ENCODE data around the gene IL20RA.

DNA sequence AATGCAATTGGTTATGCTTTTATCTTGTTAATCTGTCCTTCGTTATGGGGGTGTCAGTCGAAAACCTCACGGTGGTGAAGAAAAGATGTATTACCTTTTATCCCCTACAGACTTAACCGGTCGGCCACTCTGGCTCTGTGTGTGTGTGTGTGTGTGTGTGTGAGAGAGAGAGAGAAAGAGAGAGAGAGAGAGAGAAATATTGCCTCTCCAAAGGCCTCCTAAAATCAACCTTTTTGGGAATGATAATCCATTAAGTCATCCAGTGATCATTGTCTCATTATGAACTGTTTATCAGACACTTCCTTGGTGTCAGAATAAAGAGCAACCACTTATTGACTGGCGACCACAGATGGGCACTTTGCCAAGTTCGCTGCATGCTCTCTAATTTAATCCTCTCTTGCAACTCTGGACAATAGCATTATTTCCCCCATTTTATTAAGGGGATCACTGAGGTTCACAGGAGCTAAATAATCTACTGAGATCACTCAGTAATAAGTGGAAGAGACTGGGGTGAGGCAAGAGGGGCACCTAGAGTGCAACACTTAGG is 92.0 kb downstream of the IL20RA start:
- no peak for TF ChIP-seq CREB1 (IDR thresholded peaks at IDR 0.05)
- TF ChIP-seq MAFK (IDR thresholded peaks at IDR 0.05; ENCODE audit: low read depth, low read length): no peak
- TF ChIP-seq BCL11A (IDR thresholded peaks at IDR 0.05; ENCODE audit: low read depth in 2 of 2, low read length in 2 of 2): no peak
- no peak for TF ChIP-seq EGR1 (IDR thresholded peaks at IDR 0.05; ENCODE audit: borderline replicate concordance, low read depth, low read length)
- TF ChIP-seq ZNF274 (IDR thresholded peaks at IDR 0.05; ENCODE audit: borderline replicate concordance, extremely low read depth, low read length): no peak
- TF ChIP-seq FOSL1 (IDR thresholded peaks at IDR 0.05; ENCODE audit: insufficient read depth, low read depth, low read length): no peak
- TF ChIP-seq POLR2A (IDR thresholded peaks at IDR 0.05; ENCODE audit: control extremely low read depth in 1 of 2, low read depth in 2 of 2, low read length in 2 of 2): no peak
- TF ChIP-seq POLR2AphosphoS5 (IDR thresholded peaks at IDR 0.05; ENCODE audit: low read depth, low read length): no peak
- TF ChIP-seq EZH2 (IDR thresholded peaks at IDR 0.05; ENCODE audit: low read depth, low read length, severe bottlenecking): no peak
- no peak for TF ChIP-seq NANOG (IDR thresholded peaks at IDR 0.05; ENCODE audit: insufficient read depth, low read depth, low read length, poor library complexity, severe bottlenecking)
- no peak for TF ChIP-seq RAD21 (IDR thresholded peaks at IDR 0.05 in 1 of 2, conservative IDR thresholded peaks at IDR 0.05 in 1 of 2; ENCODE audit: low read depth in 2 of 2, low read length in 2 of 2)
- TF ChIP-seq RFX5 (IDR thresholded peaks at IDR 0.05; ENCODE audit: borderline replicate concordance, low read depth, low read length): no peak
- no peak for TF ChIP-seq CHD2 (IDR thresholded peaks at IDR 0.05; ENCODE audit: low read length)
